ENCODE results near the gene SH2D4B. TPM values are rescaled to one million over a fixed set of nuclear protein-coding genes. Genes with fewer than 3 reads are reported as not detected.

SH2D4B gene
- total and polyA plus RNA-seq, 2 donors (not counting 3 experiments of a cell fraction or from before 2014, with no cell fraction given): not detected

- dilution Hi-C loops (cut with MboI; ENCODE audit: extremely low pct_ligation_motif_present, low sequenced_read_pairs) (no loop called here), intact Hi-C loops (cut with micrococcal nuclease) (no loop called here)
- Histone ChIP-seq H3K9me1 (replicated peaks; ENCODE audit: control insufficient read depth, extremely low read depth, insufficient read depth, low read length) (no peaks in the 10 kb centered on the region), H3K4me2 (ENCODE audit: insufficient read depth, low read length) (no peak overlapping the region), H3K27me3 (ENCODE audit: control insufficient read depth in 2 of 2, insufficient read depth in 2 of 2, low read length in 2 of 2) (peaks cover 0 to 3% of the 10 kb centered on the region in 2 experiments), H3K4me1 (ENCODE audit: control insufficient read depth, extremely low read depth, insufficient read depth, low read length) (no peaks in the 10 kb centered on the region), H3K27ac (ENCODE audit: insufficient read depth, low read depth, low read length) (no peak overlapping the region), H2AFZ (ENCODE audit: low read depth, low read length) (no peak overlapping the region), H3K79me2 (ENCODE audit: control insufficient read depth, insufficient read depth, low read length) (no peaks in the 10 kb centered on the region), H3K9me3 (replicated peaks; ENCODE audit: control insufficient read depth, insufficient read depth, low read length) (no peaks in the 10 kb centered on the region), H3K4me3 (replicated peaks in 1 of 3; ENCODE audit: insufficient read depth in 1 of 3, low read depth in 1 of 3, low read length in 3 of 3) (no peak overlapping the region), H3K36me3 (ENCODE audit: control insufficient read depth in 2 of 2, extremely low read depth in 1 of 2, insufficient read depth in 2 of 2, low read length in 2 of 2) (no peaks in the 10 kb centered on the region), H4K20me1 (replicated peaks; ENCODE audit: control insufficient read depth, extremely low read depth, insufficient read depth, low read length) (no peaks in the 10 kb centered on the region), H3K9ac (replicated peaks; ENCODE audit: extremely low read depth, insufficient read depth, low read length) (no peak overlapping the region)
- TF ChIP-seq CTCF (IDR thresholded peaks at IDR 0.05; ENCODE audit: extremely low read depth in 1 of 2, insufficient read depth in 1 of 2, low read depth in 1 of 2, low read length in 2 of 2) (no peak), EZH2 (IDR thresholded peaks at IDR 0.05; ENCODE audit: borderline replicate concordance, low read depth, low read length, severe bottlenecking) (no peak), MAX (IDR thresholded peaks at IDR 0.05; ENCODE audit: insufficient read depth, insufficient read length) (no peak), MYC (IDR thresholded peaks at IDR 0.05; ENCODE audit: low read depth, low read length) (no peak), GATA2 (IDR thresholded peaks at IDR 0.05; ENCODE audit: insufficient read depth, insufficient read length, low read depth, low read length) (no peak), FOS (IDR thresholded peaks at IDR 0.05; ENCODE audit: borderline replicate concordance, insufficient read depth, low read length) (no peak), POLR2A (IDR thresholded peaks at IDR 0.05; ENCODE audit: low read depth, low read length) (no peak), POLR2AphosphoS5 (IDR thresholded peaks at IDR 0.05; ENCODE audit: insufficient read depth, low read depth, low read length) (no peak), JUN (IDR thresholded peaks at IDR 0.05; ENCODE audit: borderline replicate concordance, insufficient read depth, insufficient read length, low read depth) (no peak)
- ChIA-PET CTCF (interaction anchor here (1.6 kb wide), 1 partner anchor 17 kb away, joined by 4 read pairs; no protein-coding TSS in a partner anchor), POLR2A (no interaction called here)
- DNase-seq (ENCODE audit: low read depth, low spot score) (no peak), FAIRE-seq (no peak)
- no TSS peak for BruUV-seq (replicated peaks)
These were observed 75.9 kb downstream of the SH2D4B start for GRCh38 chr10:80613466-80614170.

Measured in endothelial cell of umbilical vein (primary cell).